Stimulated activated CD8-positive, alpha-beta memory T cell treated with anti-CD3 and anti-CD28 coated beads, Interleukin-12 subunit alpha, Interleukin-12 subunit beta, amount 100 ng/mL, for 4 hours (primary cell): Measurements from ENCODE around the gene SRGAP1.

Experiments
- DNase-seq: peaks from one replicate; pipeline ENCODE4 v3.0.0-alpha.2; 2020; ENCODE audit warnings: low read depth

The SRGAP1 gene

GRCh38 chr12:63937378-63938316, 93.1 kb downstream of the SRGAP1 start:
- no peak for DNase-seq

- no peak for DNase-seq
Measured at GRCh38 chr12:63940310-63941005, 96.0 kb downstream of the SRGAP1 start.

- DNase-seq: no peak
Measured at GRCh38 chr12:63941166-63941800, 96.8 kb downstream of the SRGAP1 start.

DNA sequence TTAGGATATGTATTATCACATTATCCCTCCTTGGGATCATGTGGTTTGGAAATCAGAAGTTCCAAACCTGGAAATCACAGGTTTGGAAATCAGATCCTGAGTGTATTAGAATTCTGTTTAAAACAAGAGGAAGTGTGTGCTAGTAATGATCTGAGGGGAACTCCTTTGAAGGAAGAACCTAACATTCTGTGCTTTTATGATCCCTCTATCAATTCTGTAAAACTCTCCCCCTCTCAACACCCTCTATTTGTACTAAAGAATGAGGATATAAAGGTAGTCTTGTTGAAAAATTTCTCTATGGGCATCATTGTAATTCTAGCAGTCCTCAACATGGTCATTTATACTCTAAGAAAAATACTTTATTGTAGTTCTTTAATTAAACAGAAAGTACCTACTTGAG, 97.4 kb downstream of the SRGAP1 start:
- no peak for DNase-seq

GRCh38 chr12:63942464-63943241, 98.2 kb downstream of the SRGAP1 start:
- no peak for DNase-seq

DNA sequence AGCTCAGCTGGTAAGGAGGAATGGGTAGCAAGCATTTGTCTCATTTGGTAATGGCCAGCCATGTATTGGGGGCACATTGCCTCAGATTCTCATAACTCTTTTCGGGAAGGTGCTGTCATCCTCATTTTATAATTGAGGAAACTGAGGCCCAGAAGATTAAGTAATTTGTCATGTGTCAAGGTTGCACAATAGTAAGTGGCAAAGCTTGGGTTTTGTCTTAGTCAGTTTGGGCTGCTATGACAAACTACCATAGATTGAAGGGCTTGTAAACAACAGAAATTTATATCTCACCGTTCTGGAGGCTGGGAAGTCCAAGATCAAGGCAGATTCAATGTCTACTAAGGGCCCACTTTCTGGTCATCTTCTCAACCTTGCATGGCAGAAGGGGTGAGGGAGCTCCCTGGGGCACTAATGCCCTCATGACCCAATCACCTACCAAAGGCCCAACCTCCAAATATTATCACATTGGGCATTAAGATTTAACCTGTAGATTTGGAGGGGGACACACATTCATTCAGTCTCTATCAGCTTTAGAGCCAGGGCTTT, 99.6 kb downstream of the SRGAP1 start:
- DNase-seq: no peak

DNA sequence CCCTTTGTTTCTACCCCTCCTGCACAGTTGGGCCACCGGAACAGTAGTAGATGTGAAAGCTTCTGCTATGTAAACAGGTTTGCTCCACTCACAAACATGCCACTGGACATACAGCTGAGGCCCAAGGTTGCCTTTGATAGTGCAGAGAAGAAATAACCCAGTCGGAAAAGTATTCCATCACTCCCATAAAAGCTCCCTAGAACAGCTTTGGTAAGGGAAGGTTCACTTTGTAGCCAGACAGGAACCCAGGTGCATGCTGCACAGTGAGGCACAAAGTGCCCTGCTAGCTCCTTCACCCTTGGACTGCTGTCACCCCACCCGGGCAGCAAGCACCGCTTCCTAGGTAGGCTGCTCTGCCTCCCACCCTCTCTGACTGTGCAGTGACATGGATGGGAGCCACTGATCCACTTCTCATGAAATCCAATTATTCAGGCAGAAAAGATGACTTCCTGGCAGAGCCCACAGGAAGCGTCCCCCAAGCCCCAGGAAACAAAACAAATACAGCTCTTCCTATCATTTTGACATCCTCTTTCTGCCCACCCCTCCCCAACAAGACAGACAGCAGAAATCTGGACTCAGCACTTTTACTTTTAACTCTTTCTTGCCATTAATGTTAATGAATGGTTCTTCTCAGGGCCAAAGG, 100.2 kb downstream of the SRGAP1 start:
- no peak for DNase-seq

GRCh38 chr12:63945777-63946176, 101.3 kb downstream of the SRGAP1 start:
- no peak for DNase-seq

GRCh38 chr12:63948211-63948610, 103.7 kb downstream of the SRGAP1 start:
- no peak for DNase-seq

GRCh38 chr12:63949902-63950301, 105.4 kb downstream of the SRGAP1 start:
- no peak for DNase-seq

- no peak for DNase-seq
Measured at GRCh38 chr12:63952995-63953394, 108.5 kb downstream of the SRGAP1 start.

GRCh38 chr12:63955831-63956666, 111.5 kb downstream of the SRGAP1 start:
- no peak for DNase-seq

DNA sequence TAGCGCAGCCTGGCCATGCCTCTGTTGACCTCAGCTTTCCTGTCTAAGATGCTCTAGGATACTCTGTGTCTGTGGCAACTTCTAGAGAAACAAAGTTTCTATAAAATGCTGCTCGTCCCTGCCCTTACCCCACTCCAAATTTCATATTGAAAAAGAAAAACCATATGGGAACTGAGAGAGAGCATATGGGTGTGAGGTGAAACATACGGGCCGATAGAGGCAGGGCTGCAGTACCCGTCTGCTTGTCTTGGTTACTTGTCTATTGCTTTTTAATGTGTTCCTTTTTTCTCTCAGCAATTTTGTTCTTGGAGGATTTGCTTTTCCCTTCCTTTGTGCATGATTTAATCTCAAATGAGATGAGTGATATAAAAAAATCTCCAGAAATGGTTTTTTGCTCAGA, 113.0 kb downstream of the SRGAP1 start:
- no peak for DNase-seq

DNA sequence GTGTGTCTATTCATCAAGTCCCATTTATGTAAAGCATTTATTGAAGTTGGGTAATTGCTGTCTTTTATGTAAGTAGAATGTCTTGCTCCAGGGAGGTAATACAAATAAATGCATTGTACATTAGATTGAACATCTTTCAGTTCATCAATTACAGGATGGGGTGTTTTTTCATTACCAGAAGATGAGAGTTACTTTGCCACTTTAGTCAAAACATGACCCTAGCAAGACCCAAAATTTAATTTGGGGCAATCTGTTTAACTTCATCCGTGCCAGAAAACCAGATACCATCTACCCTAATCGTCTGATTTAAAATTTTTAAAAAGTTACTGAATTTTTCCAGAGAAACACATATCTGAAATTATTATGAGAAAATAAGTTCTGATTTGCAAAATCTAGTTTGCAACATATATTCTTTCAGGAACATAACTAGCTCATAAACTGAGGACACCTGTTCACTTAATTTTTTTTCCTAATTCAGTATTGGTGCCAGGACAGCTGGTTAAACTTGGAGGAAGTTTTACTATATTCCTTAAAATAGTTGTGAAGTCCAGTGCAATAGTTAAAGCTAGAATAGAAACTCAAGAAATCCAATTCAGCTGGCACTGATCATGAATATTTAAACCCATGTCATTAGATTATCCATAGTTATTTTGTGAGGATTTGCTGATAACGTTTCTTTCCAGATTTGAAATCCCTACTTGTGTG, 114.5 kb downstream of the SRGAP1 start:
- DNase-seq: no peak

- no peak for DNase-seq
Measured at GRCh38 chr12:63961048-63961447, 116.5 kb downstream of the SRGAP1 start.

GRCh38 chr12:63961543-63961942, 117.0 kb downstream of the SRGAP1 start:
- DNase-seq: no peak

DNA sequence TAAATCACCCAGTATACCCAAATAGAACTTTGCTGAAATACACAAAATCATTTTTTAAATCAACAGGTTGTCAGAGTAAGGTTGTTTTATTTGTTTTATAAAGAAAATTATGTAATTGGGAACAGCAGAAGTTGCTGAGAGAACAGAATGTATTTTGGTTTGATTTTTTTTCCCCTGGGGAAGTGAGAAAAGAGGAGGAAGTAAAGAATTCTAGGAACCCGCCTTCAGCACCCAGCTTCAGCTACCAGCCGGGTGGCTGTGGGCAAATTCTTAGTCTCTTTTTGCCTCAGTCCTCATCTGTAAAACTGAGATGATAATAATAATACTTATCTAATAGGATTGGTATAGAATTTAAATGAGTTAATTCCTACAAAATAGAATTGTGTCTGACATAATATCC, 119.4 kb downstream of the SRGAP1 start:
- DNase-seq: no peak

DNA sequence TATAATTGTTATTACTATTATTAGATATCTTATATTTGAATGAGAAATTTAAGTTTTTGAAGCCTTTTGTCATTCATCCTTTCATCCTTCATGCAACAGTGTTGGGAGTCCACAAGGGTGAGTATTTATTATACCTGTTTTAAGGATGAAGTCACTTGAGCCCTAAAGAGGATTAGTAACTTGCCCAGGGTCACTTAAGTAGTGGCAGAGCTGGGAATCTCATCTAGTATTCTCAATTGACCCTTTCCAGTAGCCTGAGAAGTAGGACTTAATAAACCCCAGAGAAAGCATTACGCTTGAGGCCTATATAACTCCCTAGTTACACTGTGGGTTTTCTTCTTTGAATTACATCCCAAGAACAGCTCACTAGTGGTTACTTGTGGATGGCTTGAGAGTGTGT, 119.8 kb downstream of the SRGAP1 start:
- DNase-seq: no peak

DNA sequence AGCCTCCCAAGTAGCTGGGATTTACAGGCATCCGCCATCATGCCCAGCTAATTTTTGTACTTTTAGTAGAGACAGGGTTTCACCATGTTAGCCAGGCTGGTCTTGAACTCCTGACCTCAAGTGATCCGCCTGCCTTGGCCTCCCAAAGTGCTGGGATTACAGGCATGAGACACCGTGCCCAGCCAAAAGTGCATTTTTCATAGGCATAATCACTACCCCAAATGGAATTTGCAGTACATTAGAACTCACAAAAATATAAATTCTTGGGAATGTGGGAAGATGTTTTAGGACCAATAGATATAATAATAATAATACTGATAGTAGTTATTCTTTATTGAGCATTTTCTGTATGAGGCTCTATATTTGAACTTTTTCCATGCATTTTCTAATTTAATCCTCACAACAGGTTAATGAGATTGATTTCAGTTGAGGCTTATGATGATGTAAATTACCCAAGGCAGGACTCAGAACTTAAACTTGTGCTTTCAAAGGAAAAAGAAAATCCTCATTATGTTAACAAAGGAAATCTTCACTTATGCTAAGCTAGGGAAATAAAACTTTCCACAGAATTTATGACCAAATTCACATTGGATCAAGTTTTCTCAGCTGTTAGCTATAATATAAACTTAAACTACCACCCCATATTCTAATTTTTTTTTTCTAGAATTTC, 121.6 kb downstream of the SRGAP1 start:
- DNase-seq: no peak
